PC-3 (cell line): ENCODE data around the gene P2RX6.

Experiments
- CTCF ChIP-seq: fragments of 300-600 bp; sonication (generic); conservative IDR thresholded peaks from 2 replicates; pipeline ENCODE4 v1.5.1; 2017; ENCODE audit warnings: antibody characterized with exemption, low read depth, mild to moderate bottlenecking, low read length
- EZH2 ChIP-seq: fragments of 300-600 bp; sonication (generic); IDR thresholded peaks from one replicate; pipeline ENCODE4 v1.6.1; 2017; ENCODE audit warnings: antibody characterized with exemption, mild to moderate bottlenecking, low read length; ENCODE audit not compliant: unreplicated experiment
- EZH2phosphoT487 ChIP-seq: fragments of 300-600 bp; sonication (generic); IDR thresholded peaks from 2 replicates; pipeline ENCODE4 v1.6.1; 2018; ENCODE audit warnings: mild to moderate bottlenecking, antibody characterized with exemption, low read length, borderline replicate concordance

GRCh38 chr22:21014202-21014725 is 701 bp upstream of the P2RX6 start:
- TF ChIP-seq CTCF (no peak), EZH2 (no peak), EZH2phosphoT487 (no peak)
